AG10803 (cell line): ENCODE data around the gene RAI1.

Experiments
- DNase-seq: peaks from one replicate; pipeline ENCODE4 v3.0.0; 2010; ENCODE audit warnings: low read depth
- H3K4me3 ChIP-seq: 2 replicates; pipeline ENCODE4 v1.5.1; 2011; ENCODE audit warnings: mild to moderate bottlenecking, low read length, control low read depth
- CTCF ChIP-seq: conservative IDR thresholded peaks from 2 replicates; pipeline ENCODE4 v1.5.1; 2011; ENCODE audit warnings: mild to moderate bottlenecking, low read length, control low read depth, inconsistent platforms

Gene RAI1

GRCh38 chr17:17714261-17714866 lies 33.1 kb downstream of the RAI1 start:
- H3K4me3 ChIP-seq = no peak overlapping the region
- no peak for DNase-seq
- no peak for TF ChIP-seq CTCF

- DNase-seq = no peak
- no peak for TF ChIP-seq CTCF
- no peak overlapping the region for H3K4me3 ChIP-seq
Observed at GRCh38 chr17:17714879-17715278, 33.6 kb downstream of the RAI1 start.

- no peak for DNase-seq
- no peak for TF ChIP-seq CTCF
- H3K4me3 ChIP-seq = no peak overlapping the region
Observed at GRCh38 chr17:17716837-17717523, 35.7 kb downstream of the RAI1 start.

GRCh38 chr17:17718251-17718650 lies 37.0 kb downstream of the RAI1 start:
- DNase-seq = no peak
- no peak overlapping the region for H3K4me3 ChIP-seq
- no peak for TF ChIP-seq CTCF

- no peak for DNase-seq
- no peak overlapping the region for H3K4me3 ChIP-seq
- no peak for TF ChIP-seq CTCF
Observed at GRCh38 chr17:17719199-17719940, 38.1 kb downstream of the RAI1 start.

- no peak for TF ChIP-seq CTCF
- no peak overlapping the region for H3K4me3 ChIP-seq
- no peak for DNase-seq
Observed at GRCh38 chr17:17719966-17720543, 38.8 kb downstream of the RAI1 start.
